HFF-Myc (cell line): Measurements from ENCODE around the gene TRPV2.

Experiments used
- DNase-seq: peaks from one replicate; pipeline ENCODE4 v3.0.0-alpha.2; 2011; ENCODE audit warnings: low read depth; ENCODE audit errors: extremely low read depth
- H3K4me3 ChIP-seq: replicated peaks from 2 replicates; pipeline ENCODE4 v1.5.1; 2011; ENCODE audit warnings: low read depth, mild to moderate bottlenecking, control low read depth, low read length
- TF ChIP-seq, protein P1 (sequence below): IDR thresholded peaks from 2 replicates; pipeline ENCODE4 v1.5.1; 2012; ENCODE audit warnings: mild to moderate bottlenecking, low read depth, low read length, control low read depth; ENCODE audit errors: missing control alignments

The TRPV2 gene

DNA sequence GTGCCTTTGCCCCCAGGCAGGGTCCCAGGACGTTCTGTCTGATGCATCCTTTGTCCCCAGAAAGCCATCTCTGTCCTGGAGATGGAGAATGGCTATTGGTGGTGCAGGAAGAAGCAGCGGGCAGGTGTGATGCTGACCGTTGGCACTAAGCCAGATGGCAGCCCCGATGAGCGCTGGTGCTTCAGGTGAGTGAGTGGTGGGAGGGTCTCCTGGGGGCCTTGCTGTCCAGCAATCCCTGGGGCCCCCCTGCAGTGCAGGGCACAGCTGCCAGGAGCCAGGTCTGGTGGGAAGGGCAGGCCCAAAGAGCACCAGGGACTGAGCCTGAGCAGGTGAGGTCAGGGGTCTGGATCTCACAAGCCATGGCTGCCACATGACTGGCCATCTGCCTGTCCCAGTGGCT, 18.1 kb downstream of the TRPV2 start:
- no peak for DNase-seq
- TF ChIP-seq, protein P1, sequence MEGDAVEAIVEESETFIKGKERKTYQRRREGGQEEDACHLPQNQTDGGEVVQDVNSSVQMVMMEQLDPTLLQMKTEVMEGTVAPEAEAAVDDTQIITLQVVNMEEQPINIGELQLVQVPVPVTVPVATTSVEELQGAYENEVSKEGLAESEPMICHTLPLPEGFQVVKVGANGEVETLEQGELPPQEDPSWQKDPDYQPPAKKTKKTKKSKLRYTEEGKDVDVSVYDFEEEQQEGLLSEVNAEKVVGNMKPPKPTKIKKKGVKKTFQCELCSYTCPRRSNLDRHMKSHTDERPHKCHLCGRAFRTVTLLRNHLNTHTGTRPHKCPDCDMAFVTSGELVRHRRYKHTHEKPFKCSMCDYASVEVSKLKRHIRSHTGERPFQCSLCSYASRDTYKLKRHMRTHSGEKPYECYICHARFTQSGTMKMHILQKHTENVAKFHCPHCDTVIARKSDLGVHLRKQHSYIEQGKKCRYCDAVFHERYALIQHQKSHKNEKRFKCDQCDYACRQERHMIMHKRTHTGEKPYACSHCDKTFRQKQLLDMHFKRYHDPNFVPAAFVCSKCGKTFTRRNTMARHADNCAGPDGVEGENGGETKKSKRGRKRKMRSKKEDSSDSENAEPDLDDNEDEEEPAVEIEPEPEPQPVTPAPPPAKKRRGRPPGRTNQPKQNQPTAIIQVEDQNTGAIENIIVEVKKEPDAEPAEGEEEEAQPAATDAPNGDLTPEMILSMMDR, result no peak
- no peak overlapping the region for H3K4me3 ChIP-seq

DNA sequence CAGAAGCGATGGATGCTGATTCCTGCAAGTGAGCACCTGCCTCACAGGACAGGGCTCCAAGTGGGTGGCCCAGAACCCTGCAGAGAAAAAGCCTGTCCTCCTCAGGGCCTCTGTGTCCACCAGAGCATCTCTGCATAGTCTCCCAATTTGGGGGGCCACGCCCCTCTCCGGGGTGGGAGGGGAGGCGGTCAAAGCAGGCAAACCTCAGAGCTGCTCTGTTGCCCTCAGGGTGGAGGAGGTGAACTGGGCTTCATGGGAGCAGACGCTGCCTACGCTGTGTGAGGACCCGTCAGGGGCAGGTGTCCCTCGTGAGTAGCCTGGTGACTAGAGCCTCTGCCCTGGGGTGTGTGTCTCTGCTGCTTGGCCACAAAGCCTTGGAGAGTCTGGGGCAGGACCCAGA, 19.3 kb downstream of the TRPV2 start:
- no peak overlapping the region for H3K4me3 ChIP-seq
- TF ChIP-seq, protein P1, result no peak
- no peak for DNase-seq

DNA sequence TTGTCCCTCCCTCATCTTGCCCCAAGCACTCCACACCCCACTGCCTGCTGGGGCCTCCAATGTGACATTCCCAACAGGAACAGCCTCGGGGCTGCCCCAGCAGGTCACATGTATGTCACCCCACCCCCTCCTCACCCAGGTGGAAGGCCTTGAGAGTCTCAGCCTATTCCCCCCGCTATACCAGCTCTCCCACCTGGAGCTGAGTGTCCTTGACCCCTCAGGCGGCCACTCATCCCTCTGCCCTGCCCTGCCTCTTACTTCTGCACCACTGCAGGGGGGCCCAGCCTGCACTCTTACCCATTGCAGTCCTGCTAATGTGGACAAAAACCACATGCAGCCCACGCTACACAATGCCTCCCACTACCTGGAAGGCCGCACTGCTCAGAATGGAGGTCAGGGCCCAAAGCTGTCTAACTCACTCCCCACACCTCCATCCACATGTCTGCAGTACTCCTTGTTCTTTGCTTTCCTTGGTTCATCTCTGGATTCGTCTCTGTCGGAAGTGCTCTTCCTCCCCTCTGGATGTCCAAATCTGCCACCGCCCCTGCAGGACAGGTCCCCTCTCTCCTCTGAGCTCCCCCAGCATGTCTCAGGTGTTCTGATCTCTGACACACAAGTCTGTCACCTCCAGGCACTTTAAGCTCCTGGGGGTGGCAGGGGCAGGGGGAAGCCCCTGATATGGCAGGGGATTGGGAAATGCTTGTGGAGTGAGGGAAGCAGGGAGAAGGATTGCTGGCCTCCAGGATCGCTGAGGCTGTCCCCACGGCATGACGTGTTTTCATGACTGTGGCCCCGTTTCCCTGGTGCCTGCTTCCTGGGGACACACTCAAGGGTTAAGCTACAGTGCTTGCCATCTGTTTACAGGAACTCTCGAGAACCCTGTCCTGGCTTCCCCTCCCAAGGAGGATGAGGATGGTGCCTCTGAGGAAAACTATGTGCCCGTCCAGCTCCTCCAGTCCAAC, 20.8 kb downstream of the TRPV2 start:
- TF ChIP-seq, protein P1, result no peak
- DNase-seq, result no peak
- H3K4me3 ChIP-seq, result no peak overlapping the region

DNA sequence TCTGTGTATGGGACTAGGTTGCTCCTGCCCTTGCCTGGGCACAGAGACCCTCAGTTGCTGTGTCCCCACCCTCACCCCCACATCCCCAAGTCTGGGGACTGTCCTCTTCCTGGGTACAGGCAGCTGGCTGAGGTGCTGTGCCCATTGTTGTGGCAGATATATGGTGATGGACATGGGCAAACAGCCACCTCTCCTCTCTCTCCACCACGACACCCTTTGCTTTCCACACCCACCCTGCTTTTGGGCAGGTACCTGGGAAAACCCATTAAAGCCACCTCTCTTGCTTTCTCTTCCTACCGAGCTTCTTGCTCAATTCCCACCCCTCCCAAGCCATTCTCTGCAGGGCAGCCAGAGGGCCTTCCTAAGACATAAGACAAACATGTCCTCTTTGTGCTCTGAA, 21.7 kb downstream of the TRPV2 start:
- no peak for DNase-seq
- TF ChIP-seq, protein P1, result no peak
- H3K4me3 ChIP-seq, result no peak overlapping the region

DNA sequence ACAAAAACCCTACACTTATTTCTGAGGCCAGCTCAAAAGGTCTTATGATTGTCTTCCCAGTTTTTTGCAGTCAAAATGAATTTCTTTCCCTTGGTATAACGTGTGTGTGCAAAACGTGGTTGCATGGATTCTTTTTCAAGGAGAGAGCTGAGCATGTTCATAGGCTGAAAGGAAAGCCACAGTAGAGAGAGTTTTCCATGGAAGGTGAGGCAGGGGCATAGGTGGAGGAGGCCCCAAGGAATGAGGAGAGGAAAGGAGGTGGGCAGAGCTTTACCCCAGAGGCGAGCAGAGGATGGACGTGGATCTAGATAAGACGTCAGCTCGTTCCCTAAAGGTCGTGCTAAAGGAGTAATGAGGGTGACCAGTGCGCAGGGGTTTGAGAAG, 22.8 kb downstream of the TRPV2 start:
- peak overlapping the region; percentile 87 for H3K4me3 ChIP-seq
- TF ChIP-seq, protein P1, result no peak
- no peak for DNase-seq

DNA sequence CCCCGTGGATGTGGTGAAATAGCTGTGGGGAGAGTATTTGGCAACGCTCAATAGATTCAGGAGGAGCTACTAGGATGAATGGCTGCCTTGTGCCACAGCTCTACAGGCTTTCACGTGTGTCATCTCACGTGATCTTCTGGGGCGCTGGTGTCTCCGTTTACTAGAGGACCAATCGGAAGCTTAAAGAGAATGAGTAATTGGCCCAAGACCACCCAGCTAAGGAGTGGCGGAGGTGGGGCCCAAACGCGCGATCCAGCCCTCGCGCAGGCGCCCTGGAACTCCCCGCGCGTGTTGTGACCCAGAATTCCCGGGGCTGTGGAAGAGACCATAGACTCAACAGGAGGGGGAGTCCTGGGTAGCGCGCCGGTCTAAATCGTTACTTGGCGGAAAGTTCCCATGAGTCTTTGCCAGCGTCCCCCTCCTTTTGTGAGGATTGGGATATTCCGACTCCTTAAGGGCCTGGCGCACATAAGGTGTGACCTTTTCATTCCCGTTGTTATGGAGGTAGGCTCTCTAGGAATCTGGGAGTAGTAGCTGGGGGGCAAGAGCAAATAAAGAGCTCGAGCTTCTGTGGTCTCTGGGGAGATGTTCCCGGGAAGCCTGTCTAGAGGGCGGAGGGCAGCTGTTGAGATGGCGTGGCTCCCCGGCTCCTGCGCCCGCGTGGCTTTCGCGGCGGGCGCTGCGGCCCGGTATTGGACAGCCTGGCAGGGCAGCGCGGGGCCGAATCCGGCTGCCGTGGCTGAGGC, 23.4 kb downstream of the TRPV2 start:
- DNase-seq, result peak; percentile 99
- TF ChIP-seq, protein P1, result no peak
- H3K4me3 ChIP-seq, result peak overlapping the region; percentile 87
